CD4-positive, alpha-beta T cell treated with Interleukin-17A for 1 hour (primary cell): ENCODE results near the gene SELENOS.

Experiments
- DNase-seq: peaks from one replicate; pipeline ENCODE4 v3.0.0-alpha.2; 2020

Gene SELENOS

DNA sequence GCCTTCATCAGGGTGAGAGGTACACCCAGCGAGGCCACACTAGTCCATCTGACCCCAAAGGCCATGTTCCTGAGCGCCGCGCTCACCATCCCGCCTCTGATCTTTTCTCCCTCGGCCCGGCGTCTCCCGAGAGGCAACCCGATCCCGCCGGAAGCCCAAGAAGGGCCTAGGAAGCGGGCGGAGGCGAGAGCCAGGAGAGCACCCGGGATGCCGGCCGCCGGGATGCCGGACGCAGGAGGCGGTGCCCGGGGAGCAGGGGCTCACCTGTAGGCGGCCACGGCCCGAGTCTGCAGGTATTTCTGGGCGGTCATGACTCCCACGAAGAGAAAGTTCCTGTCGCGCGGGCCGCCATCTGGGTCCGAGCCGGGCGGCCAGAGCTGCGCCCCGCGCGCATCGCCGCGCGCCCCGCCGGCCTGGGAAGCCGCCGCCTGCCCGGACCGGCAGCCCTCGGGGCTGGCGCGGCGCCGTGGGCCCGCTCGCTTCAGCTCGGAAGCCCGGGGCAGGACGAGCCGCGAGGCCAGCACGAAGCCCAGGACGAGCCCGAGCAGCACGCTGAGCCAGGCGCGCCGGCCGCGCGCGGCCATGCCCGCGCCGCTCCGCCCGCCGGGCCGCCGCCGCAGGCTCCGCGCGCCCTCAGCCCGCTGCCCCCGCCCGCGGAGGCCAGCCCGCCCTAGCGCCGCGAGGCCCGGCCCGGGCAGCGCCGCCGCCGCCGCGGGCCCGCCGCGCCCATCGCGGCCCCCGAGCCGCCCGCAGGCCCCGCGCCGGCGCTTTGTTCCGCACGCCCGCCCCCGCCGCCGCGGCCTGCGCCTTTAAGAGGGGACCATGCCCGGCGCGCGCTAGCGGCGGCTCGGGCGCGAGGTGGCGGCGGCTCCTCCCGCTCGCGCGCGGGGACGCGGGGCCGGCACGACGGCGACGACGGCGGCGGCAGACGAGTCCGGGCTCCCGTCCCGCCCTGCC lies 26.1 kb downstream of the SELENOS start:
- DNase-seq = no peak

DNA sequence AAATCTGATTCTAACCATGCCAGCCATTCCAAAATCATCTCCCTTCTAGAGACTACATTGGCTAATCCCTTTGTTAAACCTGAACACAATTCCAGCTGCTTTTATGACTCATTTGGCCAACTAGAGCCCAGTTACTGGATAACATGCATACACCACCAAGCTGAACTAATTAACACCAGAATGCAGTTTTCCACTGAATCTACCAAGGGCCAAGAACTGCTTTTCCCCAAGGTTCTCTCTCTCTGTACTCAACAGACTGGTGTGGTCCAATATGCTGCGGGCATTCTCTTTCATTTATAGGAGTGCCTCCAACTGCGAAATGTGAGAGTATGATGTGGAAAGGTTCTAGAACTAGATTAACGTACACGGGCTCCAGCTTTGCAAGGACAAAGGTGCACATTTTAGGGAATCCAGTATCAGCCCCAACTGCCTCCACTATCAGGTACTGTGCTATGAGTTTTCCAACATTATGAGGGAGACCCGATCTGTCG lies 26.9 kb downstream of the SELENOS start:
- DNase-seq = no peak

DNA sequence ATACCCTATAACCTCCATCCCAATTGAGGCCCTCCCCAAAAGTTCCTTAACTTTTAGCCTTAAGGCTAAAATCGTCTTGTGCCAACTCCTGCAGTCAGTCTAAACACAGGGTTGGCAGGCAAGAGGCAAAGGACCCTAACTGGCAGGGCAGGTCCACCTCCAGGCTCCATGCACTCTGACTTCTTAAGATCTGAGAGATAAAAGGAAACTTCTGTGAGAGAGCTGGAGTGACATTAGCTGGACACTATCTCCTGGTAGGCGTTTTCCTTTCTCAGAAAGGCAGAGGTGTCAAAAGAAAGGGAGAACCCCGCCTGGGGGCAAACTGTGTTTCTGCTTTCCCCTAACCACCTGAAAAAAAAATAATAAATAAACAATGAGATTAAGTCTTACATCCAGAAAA lies 29.0 kb downstream of the SELENOS start:
- no peak for DNase-seq

DNA sequence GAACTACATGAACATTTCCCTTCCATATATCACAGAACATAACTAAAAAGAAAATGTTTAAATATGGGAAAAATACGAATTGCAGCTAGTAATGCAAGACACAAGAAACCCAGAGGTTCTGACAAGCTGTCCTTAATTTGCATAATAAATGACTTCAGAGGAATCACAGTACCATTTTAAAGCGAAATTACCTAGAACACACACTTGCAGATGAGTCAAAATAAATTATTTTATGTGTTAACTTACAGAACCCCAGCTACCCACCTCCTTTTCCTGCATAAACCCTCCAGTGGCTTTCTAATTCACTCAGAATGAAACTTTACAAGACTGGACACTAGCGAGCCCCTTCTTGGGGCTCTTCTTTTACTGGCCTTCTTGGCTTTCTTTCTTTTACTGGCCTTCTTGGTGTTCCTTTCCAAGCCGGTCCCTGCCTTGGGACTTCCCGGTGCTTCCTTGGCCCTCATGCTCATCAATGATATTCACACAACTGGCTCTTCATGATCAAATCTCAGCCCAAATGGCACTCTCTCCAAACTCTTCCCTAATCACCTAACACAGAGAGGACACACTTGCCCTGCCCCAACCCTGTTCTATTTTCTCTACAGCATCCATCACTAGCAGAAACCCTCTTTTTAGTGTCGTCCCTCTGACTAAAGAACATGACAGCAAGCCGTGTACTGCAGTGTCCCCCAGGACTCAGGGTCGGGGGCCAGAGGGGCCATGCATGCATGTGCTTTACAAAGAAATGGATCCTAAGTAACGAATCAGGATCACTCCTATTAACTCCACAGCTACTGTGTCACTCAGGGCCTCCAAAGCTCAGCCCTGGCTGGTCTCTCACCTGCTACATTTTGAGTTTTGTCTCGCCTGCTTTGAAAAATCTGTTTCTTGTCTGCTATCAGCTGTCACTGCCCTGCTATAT lies 30.2 kb downstream of the SELENOS start:
- DNase-seq = no peak

DNA sequence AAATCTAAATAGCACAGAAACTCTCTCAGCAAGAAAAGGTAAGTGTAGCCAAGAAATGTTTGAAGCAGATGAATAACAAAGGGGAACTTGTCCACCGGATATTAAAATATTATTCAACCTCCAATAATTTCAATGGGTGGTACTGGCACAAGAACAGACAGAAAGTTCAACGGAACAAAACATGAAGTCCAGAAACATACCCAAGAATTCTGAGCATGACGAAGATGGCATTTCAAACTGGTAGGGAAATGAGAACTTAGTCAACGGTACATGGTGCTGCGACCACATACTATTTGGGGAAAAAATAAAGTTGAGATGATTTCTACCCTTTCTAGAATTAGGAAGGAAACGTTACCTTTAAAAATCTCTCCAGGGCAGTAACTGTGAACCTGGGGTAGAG lies 30.9 kb downstream of the SELENOS start:
- no peak for DNase-seq

DNA sequence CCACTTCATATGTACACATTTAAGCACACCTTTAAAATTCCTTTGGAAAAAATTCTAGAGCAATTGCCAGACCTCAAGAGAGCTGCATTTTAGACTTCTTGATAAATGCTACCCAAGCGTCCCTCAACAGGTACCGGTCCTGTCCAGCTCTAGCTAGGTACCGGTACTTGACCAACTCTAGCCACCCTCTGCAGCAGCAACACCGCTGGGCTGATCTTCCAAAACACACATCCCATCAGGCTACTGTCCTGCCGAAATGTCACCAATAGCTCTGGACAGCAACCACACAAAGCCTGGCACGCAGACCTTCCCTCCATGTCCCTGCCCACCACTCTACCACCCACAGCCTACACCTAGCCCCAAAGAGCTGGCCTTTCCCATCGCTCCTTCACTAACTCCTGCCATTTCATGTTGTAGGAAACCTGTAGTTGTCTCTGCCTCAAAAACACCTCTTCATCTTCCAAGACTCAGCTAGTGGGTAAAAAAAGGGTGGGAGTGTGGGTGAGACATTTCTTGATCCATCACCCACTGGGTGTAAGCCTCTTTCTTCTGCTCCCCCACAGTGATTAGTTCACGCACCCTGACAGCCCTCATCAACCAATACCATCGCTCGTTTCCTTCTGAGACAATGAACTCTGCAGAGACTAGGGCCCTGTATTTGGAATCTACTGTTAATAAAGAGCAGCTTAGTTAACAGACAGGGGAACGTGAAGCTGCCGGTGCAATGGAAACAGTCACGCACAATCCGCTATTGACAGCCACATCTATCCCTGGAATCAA lies 32.2 kb downstream of the SELENOS start:
- DNase-seq = no peak

DNA sequence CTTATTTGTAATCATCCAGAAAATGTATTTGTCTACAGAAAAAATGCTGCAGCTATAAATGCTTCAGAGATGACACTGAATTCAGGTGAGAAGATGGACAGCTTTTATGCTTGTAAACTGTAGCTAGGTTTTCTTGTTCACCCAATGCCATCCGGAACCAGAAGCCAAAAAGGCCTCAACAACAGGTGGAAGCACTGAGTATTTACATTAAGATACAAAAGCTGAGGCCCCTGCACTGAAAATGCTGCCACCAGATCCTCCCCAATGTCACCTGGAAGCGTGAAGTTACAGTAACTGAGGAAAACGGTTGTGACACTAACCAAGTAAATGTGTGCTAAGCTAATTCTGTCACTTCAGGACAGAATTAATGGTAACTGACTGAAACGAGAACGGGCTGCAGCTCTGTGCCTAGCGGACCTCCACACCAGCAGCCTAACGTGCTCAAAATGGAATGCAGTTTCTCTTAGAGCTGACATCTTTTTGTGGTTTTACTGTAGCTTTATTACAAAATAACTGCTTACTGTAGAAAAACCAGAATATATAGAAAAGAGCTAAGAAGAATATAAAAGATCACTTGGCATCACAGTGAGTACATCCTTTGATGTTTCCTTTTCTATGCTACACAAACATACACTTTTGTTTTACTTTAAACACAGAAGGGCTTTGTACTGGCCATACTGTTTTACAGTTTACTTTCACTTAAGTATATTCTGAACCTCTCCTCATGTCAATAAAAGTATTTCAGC lies 33.1 kb downstream of the SELENOS start:
- no peak for DNase-seq

DNA sequence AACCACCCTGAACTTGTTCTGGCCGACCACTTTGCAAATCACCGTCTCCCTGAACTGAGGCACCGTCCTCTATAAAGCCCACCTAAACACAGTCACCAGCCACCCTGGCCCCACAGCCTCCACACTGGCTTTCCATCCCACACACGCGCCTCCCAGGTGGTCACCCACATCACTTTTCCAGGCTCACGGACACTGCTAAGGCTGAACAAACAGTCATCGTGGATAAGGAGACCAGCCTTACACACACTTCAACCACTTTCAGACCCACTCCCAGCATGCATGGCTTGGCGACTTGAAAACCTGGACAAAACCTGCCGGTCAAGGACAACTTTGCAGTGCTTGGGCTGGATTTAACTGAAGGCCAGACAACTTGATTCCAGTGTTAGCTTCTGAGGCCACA lies 33.9 kb downstream of the SELENOS start:
- DNase-seq = no peak

DNA sequence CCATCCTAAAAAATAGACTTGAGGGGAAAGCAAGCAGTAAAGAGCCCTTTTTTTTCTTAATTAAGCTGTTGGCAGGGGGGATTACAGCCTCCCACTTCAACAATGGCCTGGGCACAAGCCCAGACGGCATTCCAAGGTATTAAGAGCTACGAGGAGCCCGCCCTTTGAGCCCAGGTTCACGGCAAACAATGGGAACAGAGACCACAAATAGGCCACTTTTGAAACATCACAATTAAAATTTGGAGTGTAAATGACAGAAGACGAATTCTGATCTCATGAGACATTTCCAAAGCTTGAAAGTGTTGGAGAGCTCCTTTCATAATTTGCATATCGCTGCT lies 34.3 kb downstream of the SELENOS start:
- no peak for DNase-seq

DNA sequence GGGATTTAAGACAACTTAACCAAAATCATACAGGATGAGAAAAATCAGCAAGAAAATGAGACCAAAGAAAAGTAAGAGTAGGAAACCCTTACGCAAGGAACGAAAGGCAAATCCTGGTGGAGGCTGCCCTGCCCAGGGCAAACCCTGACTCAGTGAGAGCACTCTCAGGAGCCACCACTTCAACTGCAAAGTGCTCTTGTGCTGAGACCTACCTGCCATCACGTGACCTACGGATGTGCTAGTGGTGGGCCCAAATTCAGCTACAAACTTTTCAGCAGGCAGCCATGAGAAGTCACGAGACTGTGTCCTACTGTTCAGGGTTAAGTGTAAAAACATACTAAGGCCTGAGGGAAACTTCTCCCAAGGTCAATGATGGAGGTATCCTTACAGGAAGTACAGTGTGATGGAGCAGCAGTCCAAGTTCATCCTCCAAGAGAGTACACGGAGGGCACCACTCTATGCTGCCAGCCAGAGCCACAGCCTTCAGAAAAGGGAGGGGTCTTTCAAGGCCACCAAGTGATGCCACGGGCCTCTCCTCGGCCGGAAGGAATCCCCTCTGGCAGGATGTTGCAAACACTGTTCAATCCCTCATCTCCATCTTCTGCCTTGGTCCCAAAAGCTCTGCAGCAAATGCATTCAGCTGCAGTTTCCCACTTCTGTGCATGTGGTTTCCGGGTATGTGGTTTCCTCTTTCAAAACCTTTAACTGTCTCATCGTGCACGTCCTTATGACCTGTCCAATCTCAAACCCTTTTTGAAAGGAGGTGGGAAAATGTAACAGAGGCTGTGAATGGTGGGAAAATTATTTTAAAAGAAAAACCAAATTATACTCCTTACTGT lies 34.9 kb downstream of the SELENOS start:
- DNase-seq = peak; percentile 86

DNA sequence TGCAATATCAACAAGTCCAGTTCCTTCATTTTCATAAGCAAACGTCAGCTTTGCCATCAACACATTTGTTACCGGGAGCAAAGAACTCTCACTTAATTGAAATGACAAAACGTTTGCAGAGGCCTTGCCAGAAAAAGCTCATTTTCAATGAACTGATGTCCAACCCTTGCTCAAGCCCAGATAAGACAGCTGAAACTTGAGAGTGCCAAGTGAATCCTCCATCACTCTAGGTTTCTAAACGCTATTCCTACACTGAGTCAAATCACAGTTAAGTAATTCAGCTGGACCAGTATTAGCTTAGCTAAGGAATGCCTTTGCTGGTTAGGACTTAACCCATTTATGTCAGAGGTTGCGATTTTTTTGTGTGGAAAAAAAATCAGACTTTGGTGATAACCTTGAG lies 36.9 kb downstream of the SELENOS start:
- no peak for DNase-seq

DNA sequence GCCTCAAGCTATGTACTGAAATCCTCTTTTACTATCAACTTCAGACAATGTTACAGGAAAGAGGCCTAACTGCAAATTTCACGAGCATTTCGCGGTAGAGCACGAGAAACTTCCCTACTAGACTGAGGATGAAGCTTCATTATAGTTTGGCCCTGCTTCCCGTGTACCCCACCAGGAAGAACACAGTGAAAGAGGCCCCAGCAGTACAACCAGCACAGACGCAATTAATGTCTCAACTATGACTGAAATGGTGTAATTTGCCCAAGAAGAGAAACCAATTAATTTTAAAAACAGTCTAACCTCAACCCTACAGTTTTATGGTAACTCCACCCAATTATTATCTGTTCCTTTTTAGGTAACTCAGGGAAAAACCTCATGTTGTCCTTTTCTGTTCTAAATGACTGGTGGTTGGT lies 37.6 kb downstream of the SELENOS start:
- no peak for DNase-seq

DNA sequence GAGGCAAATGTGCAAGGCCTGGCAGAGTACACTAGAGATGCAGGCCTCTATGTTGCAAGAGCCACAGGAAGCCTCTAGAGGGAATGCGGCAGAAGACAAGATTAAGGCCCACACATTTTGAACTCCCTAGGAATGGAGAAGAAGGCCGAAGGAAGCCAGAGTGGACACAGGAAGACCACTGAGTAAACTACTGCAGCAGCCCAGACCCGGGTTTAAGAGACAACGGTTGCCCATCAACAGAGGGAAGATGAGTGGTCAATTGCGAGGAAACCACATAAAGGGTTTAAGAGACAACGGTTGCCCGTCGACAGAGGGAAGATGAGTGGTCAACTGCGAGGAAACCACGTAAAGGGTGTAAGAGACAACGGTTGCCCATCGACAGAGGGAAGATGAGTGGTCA lies 40.0 kb downstream of the SELENOS start:
- DNase-seq = no peak

DNA sequence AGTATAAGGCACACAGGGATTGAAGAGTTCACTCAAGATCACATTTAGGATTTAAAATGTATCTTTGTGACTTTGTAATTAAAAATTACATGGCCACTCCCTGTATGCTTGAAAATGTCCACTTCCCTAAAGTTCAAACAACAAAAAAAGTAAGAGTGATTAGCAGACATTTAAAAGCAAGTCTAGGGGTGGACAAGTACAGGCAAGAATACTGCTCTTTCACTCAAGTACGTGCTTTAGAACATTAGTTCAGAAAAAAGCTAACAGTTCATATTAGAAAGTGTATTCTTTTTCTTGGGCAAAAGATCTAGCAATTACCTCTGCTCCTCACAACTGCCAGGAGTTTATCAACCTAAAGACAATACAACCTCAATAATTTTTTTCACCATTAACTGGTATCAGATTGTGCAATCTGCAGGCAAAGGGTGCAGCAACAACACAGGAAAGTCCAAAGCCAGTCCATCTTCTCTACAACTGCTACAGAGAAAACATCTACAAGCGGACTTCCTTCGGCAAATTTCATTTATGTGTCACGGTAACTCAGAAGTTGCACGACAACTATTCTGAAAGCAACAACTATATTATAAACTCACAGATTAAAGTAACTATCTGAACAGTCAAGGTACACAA lies 43.5 kb downstream of the SELENOS start:
- no peak for DNase-seq

DNA sequence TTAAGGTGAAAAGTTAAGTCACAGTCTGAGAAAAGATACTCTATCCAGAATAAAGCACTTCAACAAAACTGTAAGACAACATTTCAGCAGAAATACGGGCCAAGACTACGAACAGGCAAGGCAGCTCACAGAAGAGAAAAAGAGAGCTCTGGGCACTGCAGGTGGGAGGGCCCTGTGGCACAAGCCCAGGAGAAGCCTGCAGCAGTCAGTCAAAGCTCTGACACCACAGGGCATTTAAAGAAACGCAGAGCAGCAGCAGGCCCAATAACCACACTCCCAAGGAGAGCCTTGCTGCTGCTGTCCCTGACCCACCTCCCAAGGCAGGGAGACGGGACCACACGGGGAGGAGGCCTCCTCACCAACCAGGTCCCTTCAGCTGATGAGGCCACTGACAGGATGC lies 44.6 kb downstream of the SELENOS start:
- DNase-seq = no peak

DNA sequence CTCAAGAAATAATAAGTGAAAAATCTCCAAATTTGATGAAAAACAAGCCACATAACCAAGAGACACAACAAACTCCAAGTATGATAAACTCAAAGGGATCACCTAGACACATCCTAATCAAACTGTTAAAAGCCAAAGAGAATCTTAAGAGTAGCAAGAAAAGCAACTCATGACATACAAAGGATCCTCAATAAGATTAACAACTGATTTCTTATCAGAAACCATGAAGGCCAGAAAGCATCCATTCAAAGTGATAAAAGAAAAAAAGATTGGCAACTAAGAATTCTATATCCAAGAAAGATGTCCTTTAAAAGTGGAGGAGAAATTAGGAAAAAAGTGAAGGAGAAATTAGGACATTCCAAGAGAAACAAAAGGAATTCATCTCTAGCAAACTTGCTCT lies 49.0 kb downstream of the SELENOS start:
- no peak for DNase-seq

DNA sequence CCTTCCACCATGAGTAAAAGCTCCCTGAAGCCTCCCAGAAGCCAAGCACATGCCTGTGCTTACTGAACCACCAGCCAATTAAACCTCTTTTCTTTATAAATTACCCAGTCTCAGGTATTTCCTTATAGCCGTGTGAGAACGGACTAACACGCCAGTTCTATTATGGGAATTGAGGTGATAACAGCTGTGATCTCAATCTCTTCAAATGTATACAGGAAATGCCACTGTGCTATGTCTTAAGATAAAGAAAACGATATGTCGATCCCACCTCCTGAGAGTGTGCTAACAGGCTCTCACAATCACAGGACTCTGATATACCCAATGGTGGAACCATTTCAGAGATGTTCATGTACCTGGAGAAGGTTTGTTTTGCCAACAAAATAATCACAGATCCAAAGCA lies 51.6 kb downstream of the SELENOS start:
- DNase-seq = no peak
